Smooth muscle cell (in vitro differentiated cells): ENCODE results near the gene COL7A1. TPM values are rescaled to one million over a fixed set of nuclear protein-coding genes. Genes with fewer than 3 reads are reported as not detected.

Experiments used
- DNase-seq: peaks from one replicate; lab custom pipeline; 2025; ENCODE audit not compliant: unreplicated experiment; lab: John Stamatoyannopoulos, UW
- H2AFZ ChIP-seq: fragments of 200-600 bp; sonication (generic); 2 replicates; pipeline ENCODE4 v1.6.0; 2016; ENCODE audit warnings: antibody characterized with exemption, low read depth, mild to moderate bottlenecking
- H3F3A ChIP-seq: fragments of 200-600 bp; sonication (generic); 2 replicates; pipeline ENCODE4 v1.6.0; 2017; ENCODE audit warnings: antibody characterized with exemption, low read depth
- H3K27ac ChIP-seq: fragments of 200-600 bp; sonication (generic); 2 replicates; pipeline ENCODE4 v1.5.1; 2016; ENCODE audit warnings: low read depth, mild to moderate bottlenecking
- H3K27me3 ChIP-seq: fragments of 200-600 bp; sonication (generic); 2 replicates; pipeline ENCODE4 v1.6.1; 2016; ENCODE audit warnings: low read depth, mild to moderate bottlenecking
- H3K36me3 ChIP-seq: fragments of 200-600 bp; sonication (generic); 2 replicates; pipeline ENCODE4 v1.5.1; 2016; ENCODE audit warnings: low read depth
- H3K4me1 ChIP-seq: fragments of 200-600 bp; sonication (generic); 2 replicates; pipeline ENCODE4 v1.5.1; 2016; ENCODE audit warnings: low read depth
- H3K4me2 ChIP-seq: fragments of 200-600 bp; sonication (generic); 2 replicates; pipeline ENCODE4 v1.6.0; 2016; ENCODE audit warnings: mild to moderate bottlenecking
- H3K4me3 ChIP-seq: fragments of 200-600 bp; sonication (generic); 2 replicates; pipeline ENCODE4 v1.5.1; 2016; ENCODE audit warnings: mild to moderate bottlenecking
- H3K79me2 ChIP-seq: fragments of 200-600 bp; sonication (generic); 2 replicates; pipeline ENCODE4 v1.6.0; 2016; ENCODE audit warnings: low read depth, mild to moderate bottlenecking
- H3K9ac ChIP-seq: fragments of 200-600 bp; sonication (generic); 2 replicates; pipeline ENCODE4 v1.6.0; 2016; ENCODE audit warnings: low read depth
- H3K9me3 ChIP-seq: fragments of 200-600 bp; sonication (generic); replicated peaks from 2 replicates; pipeline ENCODE4 v1.5.1; 2016; ENCODE audit warnings: low read depth
- H4K20me1 ChIP-seq: fragments of 200-600 bp; sonication (generic); 2 replicates; pipeline ENCODE4 v1.6.0; 2016; ENCODE audit warnings: low read depth
- CTCF ChIP-seq: fragments of 200-600 bp; sonication (generic); IDR thresholded peaks from 2 replicates; pipeline ENCODE4 v1.5.1; 2017; ENCODE audit warnings: borderline replicate concordance, mild to moderate bottlenecking, antibody characterized with exemption; ENCODE audit not compliant: insufficient read depth, poor library complexity, severe bottlenecking
- WGBS: methylation state at CpG from one replicate; pipeline ENCODE4 v1.1.7; 2016; ENCODE audit warnings: low lambda C conversion rate; 5-methylcytosine and 5-hydroxymethylcytosine counted together
- microRNA counts: library from miRNA; unstranded; fragments of <30 nt; microRNA quantifications from one replicate; lab custom pipeline; 2016
- microRNA-seq: library from miRNA; unstranded; fragments of <30 nt; microRNA quantifications from one replicate; pipeline ENCODE4, GENCODE V29; 2016; ENCODE audit warnings: borderline number of aligned reads
- polyA plus RNA-seq: library from polyadenylated mRNA; unstranded; fragments of >200 nt; fragmentation: Nextera tagmentation; extraction: Ambion mirVana; gene quantifications from 2 replicates; pipeline ENCODE4 v1.2.1, GENCODE V29; 2016
- small RNA-seq: library from RNA; depleted of rRNA; stranded (forward); fragments of <200 nt; gene quantifications from one replicate; pipeline ENCODE3, GENCODE V24; 2014
- total RNA-seq: library from RNA; depleted of rRNA; stranded (reverse); fragments of >200 nt; gene quantifications from 2 replicates; pipeline ENCODE4 v1.2.3, GENCODE V29; 2014

The COL7A1 gene
- total and polyA plus RNA-seq, 2 experiments from 2014 or later = 57.3 to 80.7 TPM

- no peak overlapping the region for H3K27ac ChIP-seq
- peaks cover 40% of the 10 kb centered on the region for H4K20me1 ChIP-seq
- no peaks in the 10 kb centered on the region for H3K36me3 ChIP-seq
- H3K27me3 ChIP-seq = no peaks in the 10 kb centered on the region
- H2AFZ ChIP-seq = no peak overlapping the region
- H3K4me3 ChIP-seq = no peak overlapping the region
- H3K79me2 ChIP-seq = no peaks in the 10 kb centered on the region
- H3K4me1 ChIP-seq = no peaks in the 10 kb centered on the region
- no peak for DNase-seq
- H3K4me2 ChIP-seq = no peak overlapping the region
- no peaks in the 10 kb centered on the region for H3F3A ChIP-seq
- TF ChIP-seq CTCF = no peak
- no peaks in the 10 kb centered on the region for H3K9me3 ChIP-seq
- 96% methylated on average over 6 of the region's 6 CpGs for WGBS
- H3K9ac ChIP-seq = no peak overlapping the region
Measured at GRCh38 chr3:48518069-48518468, 77.1 kb downstream of the COL7A1 start.

GRCh38 chr3:48516571-48516970 lies 78.6 kb downstream of the COL7A1 start:
- no peaks in the 10 kb centered on the region for H3K4me1 ChIP-seq
- H3K9ac ChIP-seq = no peak overlapping the region
- H4K20me1 ChIP-seq = peaks cover 40% of the 10 kb centered on the region
- H3K36me3 ChIP-seq = no peaks in the 10 kb centered on the region
- H2AFZ ChIP-seq = no peak overlapping the region
- no peaks in the 10 kb centered on the region for H3K9me3 ChIP-seq
- no peak overlapping the region for H3K27ac ChIP-seq
- TF ChIP-seq CTCF = no peak
- H3K4me3 ChIP-seq = no peak overlapping the region
- no peaks in the 10 kb centered on the region for H3F3A ChIP-seq
- WGBS = 91% methylated on average over 8 of the region's 8 CpGs
- H3K27me3 ChIP-seq = no peaks in the 10 kb centered on the region
- no peaks in the 10 kb centered on the region for H3K79me2 ChIP-seq
- H3K4me2 ChIP-seq = no peak overlapping the region
- no peak for DNase-seq

- Histone ChIP-seq H3K27ac (no peak overlapping the region), H3K4me1 (no peaks in the 10 kb centered on the region), H3K4me2 (no peak overlapping the region), H4K20me1 (peaks cover 40% of the 10 kb centered on the region), H3K36me3 (no peaks in the 10 kb centered on the region), H3K9me3 (no peaks in the 10 kb centered on the region), H2AFZ (no peak overlapping the region), H3K27me3 (no peaks in the 10 kb centered on the region), H3K9ac (no peak overlapping the region), H3K79me2 (no peaks in the 10 kb centered on the region), H3K4me3 (no peak overlapping the region), H3F3A (peaks cover 5% of the 10 kb centered on the region)
- 82% methylated on average over 8 of the region's 8 CpGs for WGBS
- no peak for TF ChIP-seq CTCF
- DNase-seq = no peak
Measured at GRCh38 chr3:48514431-48515227, 80.5 kb downstream of the COL7A1 start.

MicroRNAs within 50 kb of the gene (microRNA counts, 767-probe panel; counts per million panel counts)
- microRNA hsa-miR-711 (lab: Ali Mortazavi, UCI) = 183 counts per million

Small RNA genes within 50 kb of the gene (microRNA-seq; reads per million reads assigned to microRNA genes)
- gene MIR4793 (not detected), gene MIR6823 (not detected), gene MIR711 (not detected)

Small RNA genes within 50 kb of the gene (small RNA-seq; reads per million reads assigned to genes)
- not detected for gene MIR6823

Other genes starting within 250 kb of the COL7A1 start
- gene FBXW12, start 223.1 kb downstream of the COL7A1 start, total RNA-seq = not detected in 2 replicates
- gene FBXW12, start 223.1 kb downstream of the COL7A1 start, polyA plus RNA-seq = 0.07 TPM in 1 of 2 replicates, not detected in the other
- 24.7 and 26.9 TPM in 2 replicates for gene PLXNB1, start 165.2 kb downstream of the COL7A1 start, total RNA-seq
- 15.5 and 27.5 TPM in 2 replicates for gene PLXNB1, start 165.2 kb downstream of the COL7A1 start, polyA plus RNA-seq
- 9.0 and 20.7 TPM in 2 replicates for gene CCDC51, start 155.2 kb downstream of the COL7A1 start, total RNA-seq
- 17.8 and 18.3 TPM in 2 replicates for gene CCDC51, start 155.2 kb downstream of the COL7A1 start, polyA plus RNA-seq
- 310 and 343 TPM in 2 replicates for gene TMA7, start 155.1 kb downstream of the COL7A1 start, total RNA-seq
- 491 and 511 TPM in 2 replicates for gene TMA7, start 155.1 kb downstream of the COL7A1 start, polyA plus RNA-seq
- gene ATRIP, start 148.6 kb downstream of the COL7A1 start, total RNA-seq = 4.0 and 5.5 TPM in 2 replicates
- 5.7 and 7.3 TPM in 2 replicates for gene ATRIP, start 148.6 kb downstream of the COL7A1 start, polyA plus RNA-seq
- 111 and 124 TPM in 2 replicates for gene SHISA5, start 91.2 kb downstream of the COL7A1 start, total RNA-seq
- gene SHISA5, start 91.2 kb downstream of the COL7A1 start, polyA plus RNA-seq = 297 and 333 TPM in 2 replicates
- gene PFKFB4, start 38.5 kb downstream of the COL7A1 start, total RNA-seq = 41.4 and 48.8 TPM in 2 replicates
- 37.4 and 47.7 TPM in 2 replicates for gene PFKFB4, start 38.5 kb downstream of the COL7A1 start, polyA plus RNA-seq
- gene UCN2, start 31.5 kb downstream of the COL7A1 start, total RNA-seq = 6.1 and 7.0 TPM in 2 replicates
- 4.3 and 11.6 TPM in 2 replicates for gene UCN2, start 31.5 kb downstream of the COL7A1 start, polyA plus RNA-seq
- gene UQCRC1, start 14.3 kb upstream of the COL7A1 start, total RNA-seq = 206 and 250 TPM in 2 replicates
- 425 and 428 TPM in 2 replicates for gene UQCRC1, start 14.3 kb upstream of the COL7A1 start, polyA plus RNA-seq
- not detected in 2 replicates for gene TMEM89, start 26.4 kb upstream of the COL7A1 start, total RNA-seq
- gene TMEM89, start 26.4 kb upstream of the COL7A1 start, polyA plus RNA-seq = 0.25 and 0.47 TPM in 2 replicates
- gene SLC26A6, start 40.1 kb upstream of the COL7A1 start, total RNA-seq = 28.4 and 29.4 TPM in 2 replicates
- gene SLC26A6, start 40.1 kb upstream of the COL7A1 start, polyA plus RNA-seq = 34.8 and 42.4 TPM in 2 replicates
- 2.5 and 3.1 TPM in 2 replicates for gene CELSR3, start 67.6 kb upstream of the COL7A1 start, total RNA-seq
- gene CELSR3, start 67.6 kb upstream of the COL7A1 start, polyA plus RNA-seq = 1.5 and 2.4 TPM in 2 replicates
- gene NCKIPSD, start 90.6 kb upstream of the COL7A1 start, total RNA-seq = 18.3 and 21.6 TPM in 2 replicates
- gene NCKIPSD, start 90.6 kb upstream of the COL7A1 start, polyA plus RNA-seq = 13.8 and 21.9 TPM in 2 replicates
- 106 and 119 TPM in 2 replicates for gene IP6K2, start 121.9 kb upstream of the COL7A1 start, total RNA-seq
- 113 and 124 TPM in 2 replicates for gene IP6K2, start 121.9 kb upstream of the COL7A1 start, polyA plus RNA-seq